GM12872 (cell line): ENCODE data around the gene NKX3-2.

ENCODE experiments used
- TF ChIP-seq, protein P1 (sequence below): IDR thresholded peaks from 3 replicates; pipeline ENCODE4 v1.5.1; 2011; ENCODE audit warnings: low read depth, mild to moderate bottlenecking, low read length, moderate library complexity; ENCODE audit not compliant: insufficient read depth

The NKX3-2 gene

GRCh38 chr4:13544606-13545393 lies 492 bp upstream of the NKX3-2 start:
- TF ChIP-seq, protein P1, sequence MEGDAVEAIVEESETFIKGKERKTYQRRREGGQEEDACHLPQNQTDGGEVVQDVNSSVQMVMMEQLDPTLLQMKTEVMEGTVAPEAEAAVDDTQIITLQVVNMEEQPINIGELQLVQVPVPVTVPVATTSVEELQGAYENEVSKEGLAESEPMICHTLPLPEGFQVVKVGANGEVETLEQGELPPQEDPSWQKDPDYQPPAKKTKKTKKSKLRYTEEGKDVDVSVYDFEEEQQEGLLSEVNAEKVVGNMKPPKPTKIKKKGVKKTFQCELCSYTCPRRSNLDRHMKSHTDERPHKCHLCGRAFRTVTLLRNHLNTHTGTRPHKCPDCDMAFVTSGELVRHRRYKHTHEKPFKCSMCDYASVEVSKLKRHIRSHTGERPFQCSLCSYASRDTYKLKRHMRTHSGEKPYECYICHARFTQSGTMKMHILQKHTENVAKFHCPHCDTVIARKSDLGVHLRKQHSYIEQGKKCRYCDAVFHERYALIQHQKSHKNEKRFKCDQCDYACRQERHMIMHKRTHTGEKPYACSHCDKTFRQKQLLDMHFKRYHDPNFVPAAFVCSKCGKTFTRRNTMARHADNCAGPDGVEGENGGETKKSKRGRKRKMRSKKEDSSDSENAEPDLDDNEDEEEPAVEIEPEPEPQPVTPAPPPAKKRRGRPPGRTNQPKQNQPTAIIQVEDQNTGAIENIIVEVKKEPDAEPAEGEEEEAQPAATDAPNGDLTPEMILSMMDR: no peak

GRCh38 chr4:13543032-13543838 lies 1.1 kb downstream of the NKX3-2 start:
- TF ChIP-seq, protein P1: no peak

DNA sequence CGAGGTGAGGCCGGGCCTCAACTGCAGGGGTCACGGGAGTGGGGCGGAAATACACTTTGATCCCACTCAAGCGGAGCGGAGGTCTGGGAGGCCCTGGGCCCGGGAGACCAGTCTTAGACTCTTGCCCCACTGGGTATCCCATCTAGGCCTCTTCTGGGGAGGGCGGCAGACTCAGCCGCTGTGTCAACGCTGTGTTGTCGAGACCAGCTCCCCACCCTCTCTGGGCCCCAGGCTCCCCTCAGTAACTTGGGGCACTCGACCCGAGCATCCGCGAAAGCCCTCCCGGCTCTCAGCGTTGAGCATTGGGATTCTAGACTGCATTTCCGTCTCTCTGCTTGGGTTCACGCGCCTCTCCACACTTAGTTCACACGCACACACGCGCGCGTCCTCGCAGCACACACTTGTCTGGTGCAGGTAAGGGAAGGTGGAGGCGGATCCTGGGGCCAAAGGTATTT lies 1.7 kb downstream of the NKX3-2 start:
- TF ChIP-seq, protein P1: no peak

DNA sequence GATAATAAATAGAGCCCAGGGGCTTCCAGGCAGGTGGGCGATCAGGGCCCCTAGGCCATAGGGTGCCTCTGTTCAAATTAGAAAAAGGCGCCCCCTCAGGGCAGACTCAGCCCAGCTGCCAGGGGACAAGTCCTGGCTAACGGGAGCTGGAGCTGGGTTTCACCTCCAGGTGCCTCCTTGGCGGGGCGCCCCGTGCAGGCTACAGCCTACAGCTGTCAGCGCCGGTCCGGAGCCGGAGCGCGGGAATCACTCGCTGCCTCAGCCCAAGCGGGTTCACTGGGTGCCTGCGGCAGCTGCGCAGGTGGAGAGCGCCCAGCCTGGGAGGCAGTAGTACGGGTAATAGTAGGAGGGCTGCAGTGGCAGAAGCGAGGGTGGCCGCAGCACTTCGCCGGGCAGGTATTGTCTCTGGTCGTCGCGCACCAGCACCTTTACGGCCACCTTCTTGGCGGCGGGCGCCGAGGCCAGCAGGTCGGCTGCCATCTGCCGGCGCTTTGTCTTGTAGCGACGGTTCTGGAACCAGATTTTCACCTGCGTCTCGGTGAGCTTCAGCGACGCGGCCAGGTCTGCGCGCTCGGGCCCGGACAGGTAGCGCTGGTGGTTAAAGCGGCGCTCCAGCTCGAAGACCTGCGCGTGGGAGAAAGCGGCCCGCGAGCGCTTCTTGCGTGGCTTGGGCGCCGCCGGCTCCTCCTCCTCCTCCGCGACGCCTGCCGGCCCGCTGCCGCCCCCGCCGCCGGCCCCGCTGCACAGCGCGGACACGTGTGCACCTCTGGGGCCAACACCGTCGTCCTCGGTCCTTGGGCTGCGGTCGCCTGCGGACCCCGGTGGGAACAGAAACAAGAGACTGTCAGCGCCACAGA lies 2.4 kb downstream of the NKX3-2 start:
- TF ChIP-seq, protein P1: peak; percentile 22; the same call in 1 of the 3 replicates

- TF ChIP-seq, protein P1: no peak
These were observed 3.1 kb downstream of the NKX3-2 start for GRCh38 chr4:13541176-13541604.

GRCh38 chr4:13540446-13541175 lies 3.7 kb downstream of the NKX3-2 start:
- TF ChIP-seq, protein P1: no peak
